Muscle layer of colon (tissue), 2 donors: ENCODE measurements around the gene GEMIN4.

ENCODE experiments used
- H3K27ac ChIP-seq: one replicate; pipeline ENCODE4 v1.7.0; 2013; ENCODE audit warnings: low read depth, mild to moderate bottlenecking, low read length, moderate library complexity
- H3K27me3 ChIP-seq, 2 donors: one replicate each; pipeline ENCODE4 v1.7.0; 2013; ENCODE audit warnings: low read length in 2 of 2, mild to moderate bottlenecking in 2 of 2; ENCODE audit not compliant: insufficient read depth in 2 of 2, control insufficient read depth in 1 of 2
- H3K36me3 ChIP-seq: one replicate; pipeline ENCODE4 v1.7.0; 2013; ENCODE audit warnings: mild to moderate bottlenecking, low read length; ENCODE audit not compliant: insufficient read depth
- H3K4me1 ChIP-seq: one replicate; pipeline ENCODE4 v1.7.0; 2013; ENCODE audit warnings: mild to moderate bottlenecking, low read length; ENCODE audit not compliant: insufficient read depth
- H3K4me3 ChIP-seq, 2 donors: one replicate each; pipeline ENCODE4 v1.7.0; 2013; ENCODE audit warnings: low read length in 2 of 2, low read depth in 1 of 2, mild to moderate bottlenecking in 1 of 2, moderate library complexity in 1 of 2
- H3K9ac ChIP-seq: one replicate; pipeline ENCODE4 v1.7.0; 2013; ENCODE audit warnings: low read length
- H3K9me3 ChIP-seq: one replicate; pipeline ENCODE4 v1.7.0; 2013; ENCODE audit warnings: mild to moderate bottlenecking, low read length
- donor health status: abdominal sarcoma.
- donor health status: Adenocarcinoma of cecum.

GEMIN4 gene

DNA sequence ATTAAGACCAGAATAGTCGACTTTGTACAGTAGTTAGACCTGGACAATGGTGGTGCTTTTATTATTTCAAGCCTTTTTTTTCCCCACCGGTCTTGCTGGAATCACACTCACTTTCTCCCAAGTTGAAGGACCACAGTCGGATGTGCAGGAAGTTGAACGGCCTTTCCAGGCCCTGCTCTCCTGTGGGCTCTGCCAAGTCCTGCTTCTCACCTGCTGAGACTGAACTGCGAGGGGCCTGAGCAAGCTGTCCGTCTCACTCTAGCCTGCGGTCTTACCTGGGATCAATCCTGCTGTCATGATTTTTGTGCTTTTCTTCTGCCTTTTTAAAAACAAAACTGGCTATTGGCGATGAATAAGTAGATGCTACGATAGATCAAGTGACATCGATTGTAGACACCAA is 18.3 kb downstream of the GEMIN4 start:
- H3K4me1 ChIP-seq = peaks cover 12% of the 10 kb centered on the region
- no peaks in the 10 kb centered on the region for H3K27me3 ChIP-seq
- no peak overlapping the region for H3K9ac ChIP-seq
- H3K36me3 ChIP-seq = no peaks in the 10 kb centered on the region
- no peak overlapping the region for H3K27ac ChIP-seq
- no peaks in the 10 kb centered on the region for H3K9me3 ChIP-seq
- no peak overlapping the region for H3K4me3 ChIP-seq

DNA sequence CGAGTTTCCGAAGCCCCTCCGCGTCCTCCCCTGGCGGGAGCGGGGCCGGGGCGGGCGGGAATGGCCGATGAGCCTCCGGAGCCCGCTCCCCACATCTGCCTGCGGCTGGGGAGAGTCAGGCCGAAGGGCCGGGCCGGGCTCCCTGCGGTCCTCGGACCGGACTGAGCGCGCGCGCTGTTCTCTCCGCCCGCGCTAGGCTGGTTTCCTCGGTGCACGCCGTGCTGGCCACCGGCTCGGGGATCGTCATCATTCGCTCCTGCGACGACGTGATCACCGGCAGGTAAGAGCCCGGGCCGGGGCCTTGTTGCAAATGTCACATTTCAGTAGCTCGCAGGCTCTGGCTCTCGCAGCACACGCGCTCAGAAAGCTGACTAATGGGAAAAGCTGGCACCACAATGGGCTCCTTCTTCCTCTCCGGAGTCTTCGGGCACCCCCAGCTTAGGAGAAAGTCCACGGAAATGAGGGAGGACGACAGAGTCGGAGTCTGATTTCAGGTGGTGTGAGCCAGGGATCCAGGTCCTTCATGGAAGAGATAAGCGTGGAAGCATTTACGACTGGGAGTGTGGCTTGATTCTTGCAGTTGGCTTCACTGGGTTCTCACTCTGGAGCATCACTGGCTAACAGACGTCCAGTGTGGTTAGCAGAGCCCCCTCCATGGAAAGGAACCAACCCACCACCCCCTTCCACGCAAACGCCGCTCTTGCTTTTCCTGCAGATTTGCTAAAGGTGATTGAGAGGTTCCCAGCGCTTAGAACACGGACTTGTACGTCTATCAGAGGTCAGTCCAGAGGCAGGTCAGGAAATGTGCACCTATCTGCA is 19.0 kb downstream of the GEMIN4 start:
- peak overlapping the region; percentile 55 to 77 for H3K4me3 ChIP-seq
- no peaks in the 10 kb centered on the region for H3K36me3 ChIP-seq
- peaks cover 12% of the 10 kb centered on the region for H3K4me1 ChIP-seq
- no peaks in the 10 kb centered on the region for H3K9me3 ChIP-seq
- no peak overlapping the region for H3K9ac ChIP-seq
- peak overlapping the region; percentile 63 for H3K27ac ChIP-seq
- H3K27me3 ChIP-seq = no peaks in the 10 kb centered on the region

DNA sequence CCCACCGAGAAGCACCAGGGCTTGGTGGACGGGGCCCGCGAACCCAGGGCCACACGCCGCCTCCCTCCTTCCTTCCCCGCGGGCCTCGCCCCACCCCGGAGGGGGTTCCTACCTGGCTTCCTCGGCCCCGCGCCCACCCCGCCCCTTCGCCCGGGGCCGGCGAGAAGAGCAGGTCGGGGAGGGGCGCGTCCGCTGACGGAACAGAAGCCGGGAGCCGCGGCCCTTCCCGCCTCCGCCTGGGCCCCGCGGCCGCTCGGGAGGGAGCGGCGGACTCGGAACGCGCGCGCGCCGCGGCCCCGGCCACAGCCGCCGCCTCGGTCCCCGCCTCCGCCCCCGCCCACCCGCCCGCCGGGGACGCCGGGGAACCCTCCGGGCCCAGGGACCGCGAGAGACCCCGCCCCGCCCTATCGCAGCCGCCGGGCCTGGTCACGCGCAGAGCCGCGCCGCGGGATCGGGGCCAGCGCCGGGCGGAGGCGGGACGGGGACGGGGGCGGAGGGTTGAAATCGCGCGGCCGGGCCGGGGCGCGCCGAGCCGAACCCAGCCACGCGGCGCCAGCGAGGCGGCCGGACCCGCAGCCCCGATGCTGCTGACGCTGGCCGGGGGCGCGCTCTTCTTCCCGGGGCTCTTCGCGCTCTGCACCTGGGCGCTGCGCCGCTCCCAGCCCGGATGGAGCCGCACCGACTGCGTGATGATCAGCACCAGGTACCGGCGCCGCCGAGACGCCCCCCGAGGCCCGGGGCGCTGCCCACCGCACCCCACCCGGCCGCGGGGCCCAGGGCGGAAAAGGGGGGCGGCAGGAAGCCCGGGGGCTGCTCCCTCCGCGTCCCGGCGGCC is 19.8 kb downstream of the GEMIN4 start, which contains the start of gene TLCD3A:
TSS of gene TLCD3A (plus strand) at position 530 of the 835 bp plus-strand sequence. CDS start at position 582, 52 bp downstream.
- peak within 1 kb of the TSS; percentile 68 for H3K27ac ChIP-seq
- H3K27me3 ChIP-seq = no peaks in the 10 kb centered on the region
- peak within 1 kb of the TSS; percentile 27 for H3K9ac ChIP-seq
- H3K36me3 ChIP-seq = no peaks in the 10 kb centered on the region
- no peaks in the 10 kb centered on the region for H3K9me3 ChIP-seq
- peak within 1 kb of the TSS; percentile 65 to 77 for H3K4me3 ChIP-seq
- H3K4me1 ChIP-seq = peaks cover 12% of the 10 kb centered on the region

DNA sequence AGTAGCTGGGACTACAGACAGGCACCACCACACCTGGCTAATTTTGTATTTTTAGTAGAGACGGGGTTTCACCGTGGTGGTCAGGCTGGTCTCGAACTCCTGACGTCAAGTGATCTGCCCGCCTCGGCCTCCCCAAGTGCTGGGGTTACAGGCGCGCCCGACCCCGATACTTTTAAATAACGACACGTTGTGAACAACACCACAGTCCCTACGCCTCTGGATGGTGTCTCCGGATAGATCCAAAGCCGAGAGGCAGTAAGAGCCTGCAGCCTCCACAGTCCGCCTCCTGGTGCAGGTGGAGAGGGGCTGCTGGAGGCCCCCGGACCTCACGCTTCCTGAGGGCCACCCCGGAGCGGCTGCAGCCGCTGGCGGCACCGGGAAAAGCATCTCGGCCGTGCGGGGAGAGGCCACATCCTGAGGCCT is 20.4 kb downstream of the GEMIN4 start:
- H3K9me3 ChIP-seq = no peaks in the 10 kb centered on the region
- H3K4me3 ChIP-seq = peak overlapping the region; percentile 61 to 65
- H3K36me3 ChIP-seq = no peaks in the 10 kb centered on the region
- peak overlapping the region; percentile 27 for H3K9ac ChIP-seq
- no peaks in the 10 kb centered on the region for H3K27me3 ChIP-seq
- H3K4me1 ChIP-seq = peaks cover 12% of the 10 kb centered on the region
- H3K27ac ChIP-seq = peak overlapping the region; percentile 68

DNA sequence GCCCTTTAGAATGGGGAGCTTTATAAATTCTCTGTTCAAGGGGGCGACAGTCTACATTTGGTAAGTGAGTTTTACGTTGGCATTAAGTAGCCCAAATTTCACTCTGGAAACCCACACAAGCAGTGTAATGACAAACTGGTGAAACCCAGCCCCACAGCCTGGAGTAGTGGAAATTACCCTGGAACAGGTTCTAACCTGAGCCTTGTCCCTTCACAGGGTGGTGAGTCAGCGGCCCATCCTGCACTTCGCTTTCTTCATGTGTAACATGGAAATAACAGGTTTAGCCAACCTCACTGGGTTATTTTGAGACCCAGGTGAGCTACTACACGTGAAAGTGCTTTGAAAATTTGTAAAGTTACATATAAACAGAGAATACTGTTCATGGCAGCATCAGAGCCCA is 23.2 kb downstream of the GEMIN4 start:
- Histone ChIP-seq H3K36me3 (no peaks in the 10 kb centered on the region), H3K4me1 (peaks cover 12% of the 10 kb centered on the region), H3K27ac (no peak overlapping the region), H3K27me3 (no peaks in the 10 kb centered on the region), H3K4me3 (no peak overlapping the region), H3K9me3 (no peaks in the 10 kb centered on the region), H3K9ac (no peak overlapping the region)

DNA sequence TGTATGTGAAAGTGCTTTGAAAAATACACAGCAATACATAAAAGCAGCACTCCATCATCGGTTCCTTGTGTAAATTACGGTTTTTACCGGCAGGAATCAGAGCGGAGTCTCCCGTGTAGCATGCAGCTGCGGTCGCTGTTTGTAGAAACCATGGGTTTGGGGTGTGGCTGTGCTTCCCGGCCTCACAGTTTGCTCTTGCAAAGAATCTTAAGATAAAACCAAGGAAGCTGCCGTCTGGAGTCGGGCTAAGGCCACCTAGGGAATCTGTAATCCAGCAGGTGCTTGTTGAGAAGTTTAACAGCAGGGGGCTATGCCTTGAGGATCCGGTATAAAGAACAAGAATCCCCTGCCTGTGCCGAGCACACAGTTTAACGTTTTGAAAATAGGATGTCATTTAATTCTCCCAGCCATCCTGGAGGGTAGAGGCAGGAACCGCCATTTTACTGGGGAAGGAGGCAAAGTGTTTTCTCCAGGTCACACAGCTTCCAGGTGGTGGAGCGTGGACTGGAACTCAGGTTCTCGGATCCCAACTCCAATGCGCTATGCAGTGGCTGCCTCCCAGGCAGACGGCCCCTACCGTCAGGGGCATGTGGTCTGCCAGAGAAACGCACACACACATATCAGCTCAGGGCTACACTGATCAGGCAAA is 25.7 kb downstream of the GEMIN4 start:
- Histone ChIP-seq H3K27ac (no peak overlapping the region), H3K9ac (no peak overlapping the region), H3K36me3 (no peaks in the 10 kb centered on the region), H3K4me3 (no peak overlapping the region), H3K4me1 (peaks cover 3% of the 10 kb centered on the region), H3K9me3 (no peaks in the 10 kb centered on the region), H3K27me3 (no peaks in the 10 kb centered on the region)

DNA sequence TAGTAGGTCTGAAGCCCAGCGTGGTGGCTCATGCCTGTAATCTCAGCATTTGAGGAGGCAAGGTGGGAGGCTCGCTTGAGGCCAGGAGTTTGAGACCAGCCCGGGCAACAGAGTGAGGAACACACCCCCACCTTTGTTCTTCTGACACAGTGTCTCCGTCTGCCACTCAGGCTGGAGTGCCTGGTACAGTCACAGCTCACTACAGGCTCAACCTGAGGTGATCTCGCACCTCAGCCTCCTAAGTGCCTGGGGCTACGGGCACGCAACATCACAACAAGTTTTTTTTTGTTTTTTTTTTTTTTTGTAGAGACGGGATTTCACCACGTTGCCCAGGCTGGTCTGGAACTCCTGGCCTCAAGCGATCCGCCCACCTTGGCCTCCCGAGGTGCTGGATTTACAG is 26.3 kb downstream of the GEMIN4 start:
- Histone ChIP-seq H3K4me3 (no peak overlapping the region), H3K27ac (no peak overlapping the region), H3K9me3 (no peaks in the 10 kb centered on the region), H3K9ac (no peak overlapping the region), H3K36me3 (no peaks in the 10 kb centered on the region), H3K4me1 (no peaks in the 10 kb centered on the region), H3K27me3 (no peaks in the 10 kb centered on the region)

DNA sequence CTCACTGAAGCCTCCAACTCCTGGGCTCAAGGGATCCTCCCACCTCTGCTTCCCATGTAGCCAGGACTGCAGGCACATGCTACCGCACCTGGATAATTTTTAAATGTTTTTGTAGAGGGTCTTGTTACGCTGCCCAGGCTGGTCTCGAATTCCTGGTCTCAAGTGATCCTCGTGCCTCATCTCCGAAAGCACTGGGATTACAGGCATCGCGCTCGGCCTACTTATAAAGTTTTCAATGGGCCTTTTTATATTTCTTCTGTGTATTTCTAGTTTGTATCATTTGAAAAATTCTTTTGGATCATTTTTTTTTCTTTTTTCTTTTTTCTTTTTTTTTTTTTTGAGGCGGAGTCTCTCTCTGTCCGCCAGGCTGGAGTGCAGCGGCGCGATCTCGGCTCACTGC is 27.0 kb downstream of the GEMIN4 start:
- no peak overlapping the region for H3K9ac ChIP-seq
- H3K9me3 ChIP-seq = no peaks in the 10 kb centered on the region
- no peak overlapping the region for H3K27ac ChIP-seq
- H3K4me1 ChIP-seq = no peaks in the 10 kb centered on the region
- no peaks in the 10 kb centered on the region for H3K36me3 ChIP-seq
- H3K4me3 ChIP-seq = no peak overlapping the region
- no peaks in the 10 kb centered on the region for H3K27me3 ChIP-seq

DNA sequence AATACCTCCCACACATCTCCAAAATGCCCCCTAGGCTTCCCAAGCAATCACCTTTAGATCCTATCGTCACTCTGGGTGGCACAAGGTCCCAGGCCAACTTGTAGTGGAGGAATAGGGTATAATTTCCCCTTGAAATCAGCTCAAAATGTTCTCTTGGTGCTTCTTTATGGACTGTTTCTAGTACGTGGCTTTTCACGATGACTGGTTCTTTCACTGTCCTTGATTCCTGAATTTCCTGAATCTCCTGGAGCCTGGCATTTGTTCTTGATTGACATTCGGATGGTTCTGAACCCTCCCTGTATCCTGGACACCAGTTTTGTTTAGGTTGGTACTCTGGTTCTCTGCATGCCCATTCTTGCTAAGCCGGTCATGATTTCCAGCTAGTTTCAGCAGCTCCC is 30.5 kb downstream of the GEMIN4 start:
- Histone ChIP-seq H3K9me3 (no peaks in the 10 kb centered on the region), H3K27ac (no peak overlapping the region), H3K4me1 (peaks cover under 1% of the 10 kb centered on the region), H3K36me3 (no peaks in the 10 kb centered on the region), H3K27me3 (no peaks in the 10 kb centered on the region), H3K9ac (no peak overlapping the region), H3K4me3 (no peak overlapping the region)

DNA sequence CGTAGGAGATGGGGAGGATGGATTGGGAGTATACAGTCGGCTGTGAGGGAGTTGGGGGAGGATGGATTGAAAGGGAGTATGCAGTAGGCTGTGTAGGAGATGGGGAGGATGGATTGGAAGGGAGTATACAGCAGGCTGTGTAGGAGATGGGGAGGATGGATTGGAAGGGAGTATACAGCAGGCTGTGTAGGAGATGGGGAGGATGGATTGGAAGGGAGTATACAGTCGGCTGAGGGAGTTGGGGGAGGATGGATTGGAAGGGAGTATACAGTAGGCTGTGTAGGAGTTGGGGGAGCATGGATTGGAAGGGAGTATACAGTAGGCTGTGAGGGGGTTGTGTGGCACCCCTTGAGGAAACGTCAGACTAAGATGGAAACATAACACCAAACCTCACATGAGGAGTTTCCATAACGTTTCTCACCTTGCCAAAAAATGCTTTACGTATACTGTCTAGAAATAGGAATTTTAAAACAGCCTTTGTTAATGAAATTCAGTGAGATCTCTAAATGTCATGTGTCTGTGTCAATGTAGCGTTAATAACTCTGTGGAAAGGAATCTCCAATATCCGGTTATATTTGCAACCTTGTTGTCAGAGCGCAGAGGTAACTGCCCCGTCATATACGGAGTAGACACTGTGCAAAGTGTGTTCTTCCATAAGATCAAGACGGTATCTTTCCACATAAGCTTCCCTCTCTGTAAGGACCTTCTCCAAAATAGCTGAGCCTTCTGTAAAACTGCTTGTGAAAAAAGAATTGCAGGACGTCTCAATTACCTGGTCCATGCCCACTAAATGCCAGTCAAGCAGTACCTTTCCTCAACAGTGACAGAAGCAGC is 31.1 kb downstream of the GEMIN4 start:
- no peak overlapping the region for H3K27ac ChIP-seq
- H3K9me3 ChIP-seq = no peaks in the 10 kb centered on the region
- no peaks in the 10 kb centered on the region for H3K27me3 ChIP-seq
- H3K9ac ChIP-seq = no peak overlapping the region
- H3K4me1 ChIP-seq = peaks cover 6% of the 10 kb centered on the region
- H3K4me3 ChIP-seq = no peak overlapping the region
- no peaks in the 10 kb centered on the region for H3K36me3 ChIP-seq
